GM12892 (cell line): ENCODE data around the gene RALY.

ENCODE experiments used
- POLR2A ChIP-seq: IDR thresholded peaks from 2 replicates; pipeline ENCODE4 v1.6.1; 2011; ENCODE audit warnings: low read depth, low read length, control low read depth
- POLR2AphosphoS5 ChIP-seq: IDR thresholded peaks from 2 replicates; pipeline ENCODE4 v1.6.1; 2011; ENCODE audit warnings: low read depth, low read length, control low read depth

- TF ChIP-seq POLR2A: no peak
- TF ChIP-seq POLR2AphosphoS5: no peak
Measured at GRCh38 chr20:33986560-33987216, 7.0 kb upstream of the RALY start.
